ENCODE measurements around the gene NAXE. TPM values are rescaled to one million over a fixed set of nuclear protein-coding genes. Genes with fewer than 3 reads are reported as not detected.

Gene NAXE
- total RNA-seq, 1 donor from 2014 or later, result 102 TPM

DNA sequence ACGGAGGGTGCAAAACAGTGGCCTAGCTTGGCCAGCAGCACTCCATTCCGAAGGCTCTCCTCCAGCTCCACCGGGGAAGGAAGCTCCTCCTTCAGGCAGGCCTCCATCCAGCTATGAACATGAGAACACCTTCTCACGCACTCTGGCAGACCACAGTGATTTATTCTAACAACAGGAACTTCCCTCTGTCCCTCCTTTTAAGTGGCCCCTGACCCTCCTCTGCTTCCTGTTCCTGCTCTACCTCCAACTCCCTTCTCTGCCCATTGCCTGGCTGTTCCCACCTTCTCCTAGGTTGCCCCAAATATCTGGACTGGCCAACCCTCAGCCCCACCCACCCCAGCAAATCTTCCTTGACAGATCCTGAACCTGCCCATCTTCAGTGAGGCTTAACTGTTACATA lies 25.1 kb upstream of the NAXE start:
- Histone ChIP-seq H3K4me3 (no peak overlapping the region), H3K9me3 (replicated peaks) (no peaks in the 10 kb centered on the region), H3K36me3 (no peaks in the 10 kb centered on the region), H3K4me1 (peaks cover 4% of the 10 kb centered on the region), H3K27ac (replicated peaks) (no peak overlapping the region), H3K27me3 (ENCODE audit: low read depth) (no peaks in the 10 kb centered on the region)
- TF ChIP-seq, protein P1, sequence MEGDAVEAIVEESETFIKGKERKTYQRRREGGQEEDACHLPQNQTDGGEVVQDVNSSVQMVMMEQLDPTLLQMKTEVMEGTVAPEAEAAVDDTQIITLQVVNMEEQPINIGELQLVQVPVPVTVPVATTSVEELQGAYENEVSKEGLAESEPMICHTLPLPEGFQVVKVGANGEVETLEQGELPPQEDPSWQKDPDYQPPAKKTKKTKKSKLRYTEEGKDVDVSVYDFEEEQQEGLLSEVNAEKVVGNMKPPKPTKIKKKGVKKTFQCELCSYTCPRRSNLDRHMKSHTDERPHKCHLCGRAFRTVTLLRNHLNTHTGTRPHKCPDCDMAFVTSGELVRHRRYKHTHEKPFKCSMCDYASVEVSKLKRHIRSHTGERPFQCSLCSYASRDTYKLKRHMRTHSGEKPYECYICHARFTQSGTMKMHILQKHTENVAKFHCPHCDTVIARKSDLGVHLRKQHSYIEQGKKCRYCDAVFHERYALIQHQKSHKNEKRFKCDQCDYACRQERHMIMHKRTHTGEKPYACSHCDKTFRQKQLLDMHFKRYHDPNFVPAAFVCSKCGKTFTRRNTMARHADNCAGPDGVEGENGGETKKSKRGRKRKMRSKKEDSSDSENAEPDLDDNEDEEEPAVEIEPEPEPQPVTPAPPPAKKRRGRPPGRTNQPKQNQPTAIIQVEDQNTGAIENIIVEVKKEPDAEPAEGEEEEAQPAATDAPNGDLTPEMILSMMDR (IDR thresholded peaks at IDR 0.05; ENCODE audit: borderline replicate concordance), result no peak
- intact Hi-C loops (cut with micrococcal nuclease), result no loop called here
- no peak for DNase-seq

DNA sequence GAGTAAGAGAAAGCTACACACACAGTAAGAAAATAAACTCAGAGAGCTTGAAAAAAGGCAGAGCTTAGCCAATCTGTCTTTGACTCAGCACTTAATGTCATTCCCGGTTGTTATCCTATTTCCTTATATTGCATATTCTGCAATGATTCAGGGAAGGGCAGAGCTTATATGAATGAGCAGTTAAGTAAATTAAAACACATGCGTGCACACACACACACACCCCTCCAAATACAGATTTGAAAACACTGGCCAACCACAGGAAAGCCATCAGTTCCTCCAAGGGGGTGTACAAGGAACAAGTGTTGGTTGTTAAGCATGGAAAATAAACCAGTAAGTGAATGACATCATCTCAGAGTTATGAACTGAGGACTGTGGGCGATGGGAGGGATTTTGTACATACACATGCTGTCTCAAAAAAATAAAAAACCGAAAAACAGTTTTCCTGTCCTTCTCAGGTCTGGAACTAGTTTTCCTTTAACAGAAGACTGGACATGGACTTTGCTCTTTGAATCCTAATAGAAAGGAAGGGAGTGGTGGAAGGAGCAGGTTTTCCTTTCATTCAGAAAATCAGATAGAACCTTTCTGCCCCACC lies 20.2 kb upstream of the NAXE start:
- DNase-seq, result no peak
- Histone ChIP-seq H3K9me3 (replicated peaks) (no peaks in the 10 kb centered on the region), H3K27me3 (ENCODE audit: low read depth) (no peaks in the 10 kb centered on the region), H3K27ac (replicated peaks) (no peak overlapping the region), H3K36me3 (no peaks in the 10 kb centered on the region), H3K4me3 (peak overlapping the region; percentile 62), H3K4me1 (peaks cover 14% of the 10 kb centered on the region)
- TF ChIP-seq, protein P1 (IDR thresholded peaks at IDR 0.05; ENCODE audit: borderline replicate concordance), result no peak
- intact Hi-C loops (cut with micrococcal nuclease), result no loop called here

DNA sequence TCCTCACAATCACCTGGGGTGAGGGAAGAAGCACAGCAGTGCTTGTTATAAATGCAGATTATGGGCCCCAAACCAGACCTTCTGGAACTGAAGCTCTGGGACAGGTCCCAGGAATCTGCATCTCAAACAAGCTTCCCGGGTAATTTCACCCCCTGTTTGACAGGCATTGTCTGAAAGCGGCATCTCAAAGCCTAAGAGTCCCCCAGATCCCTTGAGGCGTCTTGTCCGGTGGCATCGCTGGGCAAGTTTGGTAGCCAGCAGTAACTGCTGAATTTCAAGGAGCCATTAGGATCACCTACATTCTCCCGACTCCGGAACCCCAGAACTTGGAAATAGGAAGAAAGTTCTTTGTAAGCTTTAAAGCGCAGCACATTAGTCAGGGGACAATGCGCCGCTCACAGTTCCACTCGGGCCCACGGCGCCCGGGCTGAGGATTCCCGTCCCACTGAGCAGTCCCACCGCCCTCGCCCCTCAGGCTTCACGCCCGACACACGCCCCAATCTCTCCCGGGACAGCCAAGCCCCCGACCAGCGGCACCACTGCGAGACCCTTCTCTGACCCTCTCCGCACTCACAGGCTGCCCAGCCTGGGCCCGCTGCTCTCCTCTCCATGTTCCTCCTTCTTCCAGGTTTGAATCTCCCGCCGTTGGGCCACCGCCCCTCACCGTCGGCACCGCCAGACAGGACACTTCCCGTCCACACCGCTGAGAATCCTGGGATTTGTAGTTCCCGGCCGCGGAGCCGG lies 19.5 kb upstream of the NAXE start, which contains the start of gene IQGAP3:
Gene IQGAP3, minus strand, starts transcription at position 647 of the 744 bp plus-strand sequence. Its CDS starts 36 bp downstream, at position 611.
- intact Hi-C loops (cut with micrococcal nuclease), result no loop called here
- Histone ChIP-seq H3K9me3 (replicated peaks) (no peaks in the 10 kb centered on the region), H3K4me1 (peaks cover 14% of the 10 kb centered on the region), H3K4me3 (peak within 1 kb of the TSS; percentile 62), H3K27me3 (ENCODE audit: low read depth) (no peaks in the 10 kb centered on the region), H3K36me3 (no peaks in the 10 kb centered on the region), H3K27ac (replicated peaks) (no peak within 1 kb of the TSS)
- DNase-seq, result peak; percentile 78
- TF ChIP-seq, protein P1 (IDR thresholded peaks at IDR 0.05; ENCODE audit: borderline replicate concordance), result no peak

DNA sequence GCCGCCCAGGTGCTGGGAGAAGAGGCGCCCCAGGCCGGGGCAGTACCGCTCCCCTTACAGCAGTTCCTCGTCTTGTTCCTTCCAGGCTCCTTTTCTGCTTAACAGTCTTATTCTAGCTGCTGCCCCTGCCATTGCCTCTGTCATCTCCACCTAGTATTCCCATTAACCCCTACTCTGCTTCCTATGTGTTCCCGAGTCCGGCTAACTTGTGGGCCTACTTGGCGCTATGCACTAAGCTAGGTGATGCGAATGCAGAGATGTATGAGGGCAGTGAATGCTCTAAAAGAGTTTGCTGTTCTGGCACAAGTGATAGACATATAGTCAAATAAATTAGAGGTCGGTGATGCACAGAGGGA lies 18.9 kb upstream of the NAXE start:
- Histone ChIP-seq H3K9me3 (replicated peaks) (no peaks in the 10 kb centered on the region), H3K36me3 (no peaks in the 10 kb centered on the region), H3K27ac (replicated peaks) (no peak overlapping the region), H3K27me3 (ENCODE audit: low read depth) (no peaks in the 10 kb centered on the region), H3K4me3 (peak overlapping the region; percentile 62), H3K4me1 (peaks cover 14% of the 10 kb centered on the region)
- no peak for DNase-seq
- TF ChIP-seq, protein P1 (IDR thresholded peaks at IDR 0.05; ENCODE audit: borderline replicate concordance), result no peak
- intact Hi-C loops (cut with micrococcal nuclease), result no loop called here

DNA sequence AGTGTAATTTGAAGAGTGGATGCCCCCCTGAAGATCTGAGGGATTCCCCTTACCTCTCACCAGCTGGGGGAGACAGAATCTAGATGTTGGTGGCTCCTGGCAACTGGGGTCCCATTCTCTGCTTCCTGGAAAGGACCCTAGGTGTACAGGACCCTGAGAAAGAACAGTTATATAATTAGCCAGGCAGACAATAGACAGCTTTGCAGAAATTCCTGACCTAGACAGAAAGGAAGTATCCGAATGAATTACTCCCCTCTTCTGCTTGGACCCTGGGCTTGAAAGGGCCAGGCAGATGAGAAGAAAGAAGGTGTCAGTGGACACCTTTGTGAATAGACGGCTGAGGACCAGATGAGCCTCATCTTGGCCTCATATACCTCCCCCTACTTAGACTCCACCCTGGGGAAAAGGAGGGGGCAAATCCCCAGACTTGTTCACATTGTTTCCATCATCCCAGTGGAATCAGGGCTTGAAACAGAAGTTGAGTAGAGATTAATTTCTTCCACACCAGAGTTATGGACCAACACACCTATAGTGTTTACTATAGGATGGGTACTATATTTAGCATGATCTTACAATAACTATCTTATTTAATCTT lies 17.4 kb upstream of the NAXE start:
- no peaks in the 10 kb centered on the region for H3K36me3 ChIP-seq
- peaks cover 14% of the 10 kb centered on the region for H3K4me1 ChIP-seq
- intact Hi-C loops (cut with micrococcal nuclease), result no loop called here
- no peak for DNase-seq
- TF ChIP-seq, protein P1 (IDR thresholded peaks at IDR 0.05; ENCODE audit: borderline replicate concordance), result no peak
- H3K27me3 ChIP-seq (ENCODE audit: low read depth), result no peaks in the 10 kb centered on the region
- no peaks in the 10 kb centered on the region for H3K9me3 ChIP-seq (replicated peaks)
- H3K27ac ChIP-seq (replicated peaks), result no peak overlapping the region
- H3K4me3 ChIP-seq, result no peak overlapping the region

Measured in left ventricle myocardium inferior (tissue), 1 donor.